NOMO-1 (cell line): Measurements from ENCODE around the gene AKR1D1.
"Not testable (repeated sequence)": the region's sequence is repeated elsewhere in the genome, so short reads cannot be mapped to it uniquely, and the experiment has no call there.

ENCODE experiments used
- DNase-seq, 2 experiments: peaks; one replicate each; lab custom pipeline; 2025; ENCODE audit not compliant: unreplicated experiment in 2 of 2; lab: John Stamatoyannopoulos, UW

AKR1D1 gene

DNA sequence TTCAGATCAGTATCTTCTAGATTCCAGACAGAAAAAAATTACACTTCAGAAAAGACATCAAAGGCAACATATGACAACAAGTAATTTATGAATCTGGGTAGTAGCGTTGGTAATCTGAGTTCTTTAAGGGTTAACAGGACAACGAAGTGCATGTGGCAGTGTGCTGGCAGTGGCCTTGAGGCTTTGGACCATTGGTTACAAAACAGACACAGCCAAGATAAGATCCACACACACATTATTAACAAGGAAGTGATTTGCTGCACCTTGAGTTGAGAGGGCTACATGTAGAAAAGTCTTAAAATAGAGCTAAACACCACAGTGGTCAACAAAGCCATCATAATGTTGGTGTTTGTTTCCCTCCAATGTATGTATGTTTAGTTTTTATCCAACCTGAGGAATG is 40.6 kb downstream of the AKR1D1 start:
- DNase-seq = no peak

GRCh38 chr7:138120140-138120827 is 44.0 kb downstream of the AKR1D1 start:
- DNase-seq = no peak

GRCh38 chr7:138122162-138122561 is 45.9 kb downstream of the AKR1D1 start:
- no peak for DNase-seq

DNA sequence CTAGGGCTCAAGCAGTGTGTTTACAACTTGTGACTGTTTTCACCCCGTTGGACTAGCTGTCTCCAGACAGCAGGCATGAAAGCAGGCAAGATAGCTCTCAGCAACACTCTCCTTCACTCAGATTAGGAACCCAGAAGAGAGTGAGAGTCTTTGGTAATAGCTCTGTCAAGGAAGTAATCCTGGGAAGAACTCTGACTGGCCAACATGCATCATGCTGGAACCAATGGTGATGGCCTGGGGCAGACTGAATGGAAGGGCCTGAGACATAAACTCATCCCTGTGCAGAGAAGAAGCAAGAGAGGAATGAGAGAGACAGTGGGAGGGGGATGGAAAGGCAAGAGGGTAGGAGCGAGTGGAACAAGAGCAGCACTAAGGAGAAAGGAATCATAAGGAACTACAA is 48.9 kb downstream of the AKR1D1 start:
- DNase-seq = no peak

DNA sequence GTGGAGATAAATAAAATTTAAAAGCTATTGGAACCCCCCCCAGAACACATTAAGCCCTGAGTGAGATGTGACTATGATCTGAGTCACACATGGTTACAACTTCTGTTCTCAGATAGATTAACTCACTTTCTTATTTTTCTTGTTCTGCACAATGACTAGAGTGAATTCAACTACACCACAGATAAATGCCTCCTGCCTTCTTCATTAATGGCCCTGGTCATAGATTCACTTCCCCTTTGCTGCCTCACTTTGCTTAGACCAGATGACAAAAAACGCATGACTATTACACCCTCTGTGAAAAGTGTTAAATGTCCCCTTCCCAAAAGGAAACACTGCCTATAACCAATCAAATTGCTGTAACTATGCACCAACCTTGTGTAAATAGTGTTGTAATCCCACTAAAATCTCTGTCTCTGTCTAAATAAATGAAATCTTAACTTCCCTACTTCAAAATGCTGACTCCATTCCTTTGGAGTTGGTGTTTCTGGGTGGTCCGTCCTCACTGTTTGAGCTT is 49.4 kb downstream of the AKR1D1 start:
- peak; percentile 66 to 81 for DNase-seq

GRCh38 chr7:138126928-138127327 is 50.7 kb downstream of the AKR1D1 start:
- no peak for DNase-seq

GRCh38 chr7:138127996-138128395 is 51.7 kb downstream of the AKR1D1 start:
- no peak for DNase-seq

DNA sequence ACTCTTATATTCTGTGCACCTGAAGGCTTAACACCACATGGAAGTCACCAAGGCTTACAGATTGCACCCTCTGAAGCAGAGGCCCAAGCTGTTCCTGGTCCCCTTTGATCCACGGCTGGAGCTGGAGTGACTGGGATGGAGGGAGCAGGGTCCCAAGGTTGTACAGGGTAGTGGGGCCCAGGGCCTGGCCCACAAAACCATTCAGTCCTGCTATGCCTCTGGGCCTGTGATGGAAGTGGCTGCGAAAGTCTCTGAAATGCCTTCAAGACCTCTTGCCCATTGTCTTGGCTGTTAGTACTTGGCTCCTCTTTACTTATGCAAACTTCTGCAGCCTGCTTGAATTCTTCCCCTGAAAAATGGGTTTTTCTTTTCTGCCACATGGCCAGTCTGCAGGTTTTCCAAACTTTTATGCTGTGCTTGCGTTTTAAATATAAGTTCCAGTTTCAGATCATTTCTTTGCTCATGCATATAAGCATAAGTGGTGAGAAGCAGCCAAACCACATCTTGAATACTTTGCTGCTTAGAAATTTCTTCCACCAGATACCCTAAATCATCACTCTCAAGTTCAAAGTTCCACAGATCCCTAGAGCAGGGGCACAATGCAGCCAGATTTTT is 53.4 kb downstream of the AKR1D1 start:
- no peak for DNase-seq

DNA sequence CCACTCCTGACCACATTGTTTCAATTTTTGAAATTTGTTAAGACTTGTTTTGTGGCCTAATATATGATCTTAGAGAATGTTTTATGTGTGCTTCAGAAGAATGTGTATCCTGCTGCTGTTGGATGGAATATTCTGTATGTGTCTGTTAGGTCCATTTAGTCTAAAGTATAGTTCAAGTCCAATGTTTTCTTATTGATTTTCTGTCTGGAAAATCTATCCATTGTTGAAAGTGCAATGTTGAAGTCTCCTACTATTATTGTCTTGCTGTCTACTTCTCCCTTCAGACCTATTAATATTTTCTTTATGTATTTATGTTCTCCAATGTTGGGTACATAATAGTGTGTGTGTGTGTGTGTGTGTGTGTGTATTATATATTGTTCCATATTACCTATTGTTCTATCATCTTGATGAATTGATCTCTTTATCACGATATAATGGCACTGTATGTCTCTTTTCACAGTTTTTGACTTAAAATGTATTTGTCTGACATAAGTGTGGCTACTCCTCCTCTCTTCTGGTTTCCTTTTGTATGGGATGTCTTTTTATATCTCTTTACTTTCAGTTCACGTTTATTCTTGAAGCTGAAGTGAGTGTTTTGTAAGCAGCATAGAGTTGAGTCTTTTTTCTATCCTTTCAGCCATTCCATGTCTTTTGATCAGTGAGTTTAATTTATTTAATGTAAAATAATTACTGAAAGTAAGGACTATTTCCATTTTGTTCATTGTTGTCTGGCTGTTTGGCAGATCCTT is 61.3 kb downstream of the AKR1D1 start:
- DNase-seq = peak in 1 of 2 experiments; percentile 4

DNA sequence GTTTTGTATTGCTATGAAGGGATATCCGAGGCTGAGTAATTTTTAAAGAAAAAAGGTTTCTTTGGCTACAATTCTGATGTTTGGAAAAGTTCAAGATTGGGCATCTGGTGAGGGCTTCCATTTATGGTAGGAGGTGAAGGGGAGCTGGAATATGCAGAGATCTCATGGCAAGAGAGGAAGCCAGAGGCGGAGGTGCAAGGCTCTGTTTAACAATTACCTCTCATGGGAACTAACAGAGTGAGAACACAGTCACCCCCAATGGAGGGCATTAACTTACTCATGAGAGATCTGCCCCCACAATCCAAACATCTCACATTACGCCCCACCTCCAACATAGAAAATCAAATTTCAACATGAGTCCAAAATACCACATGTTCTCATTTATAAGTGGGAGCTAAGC is 62.0 kb downstream of the AKR1D1 start:
- DNase-seq = no peak

- no peak for DNase-seq
These were observed 66.4 kb downstream of the AKR1D1 start for GRCh38 chr7:138142583-138143201.

DNA sequence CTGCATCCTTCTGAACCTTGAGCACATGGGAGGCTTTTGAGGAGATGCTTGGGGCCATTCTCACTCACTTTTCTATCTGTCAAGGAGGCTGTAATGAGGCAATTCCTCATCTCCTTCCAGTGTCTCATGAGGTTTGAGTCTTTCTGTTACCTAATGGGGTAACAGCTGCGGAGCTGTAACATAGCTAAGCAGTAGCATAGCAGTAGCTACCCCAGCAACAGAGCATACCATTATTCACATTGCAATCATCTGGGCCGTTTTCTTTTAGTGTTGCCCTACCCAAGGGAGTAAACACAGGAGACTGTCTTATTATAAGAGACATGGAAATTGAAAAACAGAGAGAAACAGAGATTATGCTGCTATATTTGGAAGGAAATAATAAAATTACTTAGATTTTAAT is 68.7 kb downstream of the AKR1D1 start:
- no peak for DNase-seq

GRCh38 chr7:138146221-138146620 is 70.0 kb downstream of the AKR1D1 start:
- DNase-seq = not testable (repeated sequence)

DNA sequence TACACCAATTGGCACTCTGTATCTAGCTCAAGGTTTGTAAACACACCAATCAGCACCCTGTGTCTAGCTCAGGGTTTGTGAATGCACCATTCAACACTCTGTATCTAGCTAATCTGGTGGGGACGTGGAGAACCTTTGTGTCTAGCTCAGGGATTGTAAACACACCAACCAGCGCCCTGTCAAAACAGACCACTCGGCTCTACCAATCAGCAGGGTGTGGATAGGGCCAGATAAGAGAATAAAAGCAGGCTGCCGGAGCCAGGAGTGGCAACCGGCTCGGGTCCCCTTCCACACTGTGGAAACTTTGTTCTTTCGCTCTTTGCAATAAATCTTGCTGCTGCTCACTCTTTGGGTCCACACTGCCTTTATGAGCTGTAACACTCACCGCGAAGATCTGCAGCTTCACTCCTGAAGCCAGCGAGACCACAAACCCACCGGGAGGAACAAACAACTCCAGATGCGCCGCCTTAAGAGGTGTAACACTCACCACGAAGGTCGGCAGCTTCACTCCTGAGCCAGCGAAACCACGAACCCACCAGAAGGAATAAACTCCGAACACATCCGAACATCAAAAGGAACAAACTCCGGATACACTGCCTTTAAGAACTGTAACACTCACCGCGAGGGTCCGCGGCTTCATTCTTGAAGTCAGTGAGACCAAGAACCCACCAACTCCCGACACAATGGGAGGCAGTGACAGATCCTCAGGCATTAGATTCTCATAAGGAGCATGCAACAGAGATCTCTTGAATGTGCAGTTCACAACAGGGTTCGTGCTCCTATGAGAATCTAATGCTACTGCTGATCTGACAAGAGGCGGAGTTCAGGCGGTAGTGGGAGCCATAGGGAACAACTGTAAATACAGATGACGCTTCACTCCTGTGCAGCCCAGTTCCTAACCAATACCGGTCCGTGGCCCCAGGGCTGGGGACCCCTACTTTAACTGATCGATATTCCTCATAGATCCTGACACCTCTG is 70.8 kb downstream of the AKR1D1 start:
- not testable (repeated sequence) for DNase-seq

DNA sequence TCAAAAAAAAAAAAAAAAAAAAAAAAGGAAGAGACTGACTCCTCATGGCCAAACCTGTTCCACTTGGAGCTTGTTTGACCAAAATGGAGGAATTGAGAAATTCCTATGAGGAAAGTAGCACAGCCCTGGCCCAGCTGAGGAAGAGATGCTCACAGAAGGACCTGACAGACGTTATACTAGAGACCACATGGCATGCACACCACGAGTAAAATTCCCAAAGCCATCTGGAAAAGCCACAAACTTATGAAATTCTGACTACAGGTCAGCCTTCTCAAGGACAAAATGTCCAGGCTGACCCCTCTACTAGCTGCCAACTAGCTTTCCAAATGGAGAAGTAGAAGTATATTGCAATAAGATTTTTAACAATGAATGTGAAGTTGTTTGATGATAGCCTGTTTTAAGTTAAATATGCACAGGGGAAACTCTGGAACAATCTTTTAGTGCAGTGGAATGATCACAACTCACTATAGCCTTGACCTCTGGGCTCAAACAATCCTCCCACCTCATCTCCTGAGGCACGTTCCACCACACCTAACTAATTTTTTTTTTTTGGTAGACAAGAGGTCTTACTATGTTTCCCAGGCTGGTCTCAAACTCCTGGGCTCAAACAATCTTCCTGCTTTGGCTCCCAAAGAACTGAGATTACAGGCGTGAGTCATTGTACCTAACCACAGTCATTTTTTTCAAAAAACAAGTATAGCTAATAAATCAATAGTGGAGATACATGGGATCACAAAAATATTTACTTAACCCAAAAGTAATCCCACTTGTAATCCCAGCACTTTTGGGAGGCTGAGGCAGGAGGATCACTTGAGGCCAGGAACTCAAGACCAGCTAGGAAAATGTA is 75.7 kb downstream of the AKR1D1 start:
- DNase-seq = no peak

GRCh38 chr7:138154661-138155060 is 78.4 kb downstream of the AKR1D1 start:
- no peak for DNase-seq

DNA sequence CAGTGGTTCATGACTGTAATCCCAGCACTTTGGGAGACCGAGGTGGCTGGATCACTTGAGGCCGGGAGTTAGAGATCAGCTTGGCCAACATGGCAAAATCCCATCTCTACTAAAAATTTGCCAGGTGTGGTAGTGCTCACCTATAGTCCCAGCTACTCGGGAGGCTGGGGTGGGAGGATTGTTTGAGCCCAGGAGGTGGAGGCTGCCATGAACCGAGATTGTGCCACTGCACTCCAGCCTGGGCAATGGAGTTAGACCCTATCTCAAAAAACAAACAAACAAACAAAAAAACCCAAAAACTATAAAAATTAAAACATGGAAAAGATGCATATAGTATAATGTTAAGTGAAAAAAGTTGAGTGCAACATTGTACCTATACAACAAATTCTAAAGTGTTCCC is 81.4 kb downstream of the AKR1D1 start:
- no peak for DNase-seq

DNA sequence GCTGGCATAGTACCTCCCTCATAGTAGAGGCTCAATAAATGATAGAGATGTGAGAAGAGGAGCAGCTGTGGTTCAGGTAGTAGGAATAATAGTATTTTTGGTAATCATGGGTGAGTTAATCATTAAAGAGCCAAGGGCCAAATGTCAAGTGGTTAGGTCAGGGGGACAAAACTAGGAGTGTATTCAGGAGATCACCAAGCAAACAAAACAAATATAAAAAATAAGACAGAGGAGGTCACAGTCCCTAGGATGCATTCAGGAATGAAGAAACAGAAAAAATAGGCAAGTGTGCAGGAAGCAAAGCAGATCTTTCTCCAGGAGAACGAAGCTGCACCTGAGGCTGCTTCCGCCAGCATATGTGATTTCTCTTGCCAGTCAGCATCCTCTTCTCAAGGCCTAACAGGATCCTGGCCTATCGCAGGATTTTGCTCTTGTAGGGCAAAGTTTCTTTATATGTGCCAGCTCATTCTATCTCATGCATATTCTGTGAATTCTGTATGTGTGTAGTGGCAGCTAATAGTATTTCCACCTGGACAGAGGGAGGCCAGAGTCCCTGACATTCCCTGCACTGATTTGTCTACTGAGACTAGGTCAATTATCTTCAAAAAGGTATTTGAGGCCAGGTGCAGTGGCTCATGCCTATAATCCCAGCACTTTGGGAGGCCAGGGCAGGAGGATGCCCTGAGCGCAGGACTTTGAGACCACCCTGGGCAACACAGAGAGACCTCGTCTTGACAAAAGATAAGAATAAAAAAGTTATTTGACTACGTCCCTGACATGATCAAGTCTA is 82.7 kb downstream of the AKR1D1 start:
- DNase-seq = no peak
